GM19397 (cell line): Measurements from ENCODE around the gene EDEM3.
"Not testable (repeated sequence)": the region's sequence is repeated elsewhere in the genome, so short reads cannot be mapped to it uniquely, and the experiment has no call there.

ENCODE experiments used
- ATAC-seq: cut with Tn5 transposase; IDR thresholded peaks from one replicate; pipeline ENCODE4 v1.9.1; 2021; ENCODE audit warnings: mild to moderate bottlenecking, moderate library complexity; ENCODE audit not compliant: unreplicated experiment

EDEM3 gene

GRCh38 chr1:184754476-184755225, at the start of gene EDEM3:
EDEM3 (minus strand) TSS chr1:184754858; CDS start chr1:184754646, 212 bp downstream.
- peak; percentile 90 for ATAC-seq

- ATAC-seq, result no peak
Observed at GRCh38 chr1:184804220-184804619, 49.6 kb upstream of the EDEM3 start.

GRCh38 chr1:184803180-184803492, 48.5 kb upstream of the EDEM3 start:
- no peak for ATAC-seq

GRCh38 chr1:184802354-184803179, 47.9 kb upstream of the EDEM3 start:
- ATAC-seq, result no peak

GRCh38 chr1:184801503-184801902, 46.8 kb upstream of the EDEM3 start:
- ATAC-seq, result no peak

- ATAC-seq, result no peak
Observed at GRCh38 chr1:184800876-184801275, 46.2 kb upstream of the EDEM3 start.

- ATAC-seq, result no peak
Observed at GRCh38 chr1:184793967-184794366, 39.3 kb upstream of the EDEM3 start.

- ATAC-seq, result no peak
Observed at GRCh38 chr1:184792450-184792969, 37.9 kb upstream of the EDEM3 start.

- no peak for ATAC-seq
Observed at GRCh38 chr1:184791550-184791900, 36.9 kb upstream of the EDEM3 start.

GRCh38 chr1:184790642-184791549, 36.2 kb upstream of the EDEM3 start:
- ATAC-seq, result no peak

GRCh38 chr1:184789884-184790283, 35.2 kb upstream of the EDEM3 start:
- ATAC-seq, result no peak

- ATAC-seq, result no peak
Observed at GRCh38 chr1:184788970-184789369, 34.3 kb upstream of the EDEM3 start.

GRCh38 chr1:184785529-184785928, 30.9 kb upstream of the EDEM3 start:
- no peak for ATAC-seq

GRCh38 chr1:184783723-184784122, 29.1 kb upstream of the EDEM3 start:
- ATAC-seq, result not testable (repeated sequence)

- no peak for ATAC-seq
Observed at GRCh38 chr1:184781941-184782340, 27.3 kb upstream of the EDEM3 start.

- ATAC-seq, result no peak
Observed at GRCh38 chr1:184775885-184776284, 21.2 kb upstream of the EDEM3 start.

GRCh38 chr1:184775329-184775728, 20.7 kb upstream of the EDEM3 start:
- no peak for ATAC-seq

- no peak for ATAC-seq
Observed at GRCh38 chr1:184773762-184774320, 19.2 kb upstream of the EDEM3 start.

GRCh38 chr1:184771190-184771691, 16.6 kb upstream of the EDEM3 start:
- no peak for ATAC-seq

- no peak for ATAC-seq
Observed at GRCh38 chr1:184770181-184770979, 15.7 kb upstream of the EDEM3 start.
